ENCODE measurements around the gene CTNNAL1. TPM values are rescaled to one million over a fixed set of nuclear protein-coding genes. Genes with fewer than 3 reads are reported as not detected.

Gene CTNNAL1
- total and polyA plus RNA-seq, 3 donors from 2014 or later = 52.3 to 92.7 (median 86.4) TPM

DNA sequence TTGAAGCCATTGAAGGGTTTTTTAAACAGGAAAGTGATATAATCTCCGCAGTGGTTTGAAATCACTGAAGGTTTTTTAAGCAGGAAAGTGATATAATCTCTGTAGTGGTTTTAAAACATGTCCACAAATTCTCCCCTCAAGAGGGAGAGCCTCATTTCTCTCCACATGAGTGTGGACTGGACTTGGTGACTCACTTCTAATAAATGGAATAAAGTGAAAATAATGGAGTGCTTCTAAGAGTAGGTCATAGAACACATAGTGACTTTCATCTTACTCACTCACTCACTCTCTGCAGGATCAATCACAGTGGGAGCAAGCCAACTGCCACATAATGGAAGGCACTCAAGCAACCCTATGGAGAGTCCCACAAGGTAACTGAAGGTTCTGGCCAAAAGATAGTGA, 12.0 kb downstream of the CTNNAL1 start:
- WGBS, 2 donors = 88 to 90% methylated on average over 1 of the region's 1 CpG
- Histone ChIP-seq H3K36me3 (ENCODE audit: low read depth, missing control alignments) (no peaks in the 10 kb centered on the region), H3K4me1 (peaks cover 4% of the 10 kb centered on the region), H3K4me3 (no peak overlapping the region), H3K9me3 (no peaks in the 10 kb centered on the region), H3K27me3 (no peaks in the 10 kb centered on the region), H3K27ac (no peak overlapping the region)
- no peak for DNase-seq
- TF ChIP-seq POLR2A (IDR thresholded peaks at IDR 0.05) = no peak
- TF ChIP-seq, protein P1, sequence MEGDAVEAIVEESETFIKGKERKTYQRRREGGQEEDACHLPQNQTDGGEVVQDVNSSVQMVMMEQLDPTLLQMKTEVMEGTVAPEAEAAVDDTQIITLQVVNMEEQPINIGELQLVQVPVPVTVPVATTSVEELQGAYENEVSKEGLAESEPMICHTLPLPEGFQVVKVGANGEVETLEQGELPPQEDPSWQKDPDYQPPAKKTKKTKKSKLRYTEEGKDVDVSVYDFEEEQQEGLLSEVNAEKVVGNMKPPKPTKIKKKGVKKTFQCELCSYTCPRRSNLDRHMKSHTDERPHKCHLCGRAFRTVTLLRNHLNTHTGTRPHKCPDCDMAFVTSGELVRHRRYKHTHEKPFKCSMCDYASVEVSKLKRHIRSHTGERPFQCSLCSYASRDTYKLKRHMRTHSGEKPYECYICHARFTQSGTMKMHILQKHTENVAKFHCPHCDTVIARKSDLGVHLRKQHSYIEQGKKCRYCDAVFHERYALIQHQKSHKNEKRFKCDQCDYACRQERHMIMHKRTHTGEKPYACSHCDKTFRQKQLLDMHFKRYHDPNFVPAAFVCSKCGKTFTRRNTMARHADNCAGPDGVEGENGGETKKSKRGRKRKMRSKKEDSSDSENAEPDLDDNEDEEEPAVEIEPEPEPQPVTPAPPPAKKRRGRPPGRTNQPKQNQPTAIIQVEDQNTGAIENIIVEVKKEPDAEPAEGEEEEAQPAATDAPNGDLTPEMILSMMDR (IDR thresholded peaks at IDR 0.05) = no peak
- intact Hi-C loops (cut with DNase I; ENCODE audit: low total_unique reads) = no loop called here

DNA sequence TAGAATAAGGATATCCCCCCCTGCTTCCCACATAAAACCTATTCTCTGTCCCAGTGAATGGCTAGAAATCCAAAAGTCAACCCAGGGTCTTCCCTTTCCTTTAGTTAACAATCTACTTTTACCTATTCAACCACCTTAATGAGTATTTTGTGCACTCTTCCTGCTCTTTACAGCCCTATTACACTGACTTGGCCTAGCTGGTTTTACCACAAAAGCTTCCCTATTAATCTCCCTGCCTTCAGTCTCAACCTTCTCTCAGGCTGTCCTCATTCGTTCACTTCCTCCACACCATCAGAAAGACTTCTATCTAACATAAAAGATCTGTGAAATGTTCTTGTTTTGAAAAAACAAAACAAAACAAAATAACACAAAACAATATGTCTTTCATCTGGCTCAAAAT, 16.2 kb downstream of the CTNNAL1 start:
- no peak for DNase-seq
- intact Hi-C loops (cut with DNase I; ENCODE audit: low total_unique reads) = no loop called here
- WGBS, 2 donors = 64 to 78% methylated on average over 1 of the region's 1 CpG

DNA sequence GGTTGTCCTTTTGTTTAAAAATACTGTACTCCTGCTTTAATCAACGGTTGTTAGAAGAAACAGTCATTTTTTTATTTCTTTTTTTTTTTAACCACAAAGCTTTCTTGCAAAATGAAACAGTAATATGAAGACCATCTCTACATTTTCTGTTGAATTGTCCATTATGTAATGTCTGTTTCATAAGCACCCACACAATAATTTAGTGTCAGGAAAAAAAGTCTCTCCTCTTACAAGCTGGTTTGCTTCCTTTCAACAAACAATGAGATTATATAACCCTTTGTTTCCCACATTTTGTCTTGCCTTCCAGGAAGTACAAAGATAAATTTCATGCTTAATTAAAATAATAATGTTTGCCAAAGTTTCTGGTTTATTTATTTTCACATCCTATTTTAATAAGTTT, 16.7 kb downstream of the CTNNAL1 start:
- intact Hi-C loops (cut with DNase I; ENCODE audit: low total_unique reads) = no loop called here
- DNase-seq = no peak
- Histone ChIP-seq H3K36me3 (ENCODE audit: low read depth, missing control alignments) (no peaks in the 10 kb centered on the region), H3K27me3 (no peaks in the 10 kb centered on the region), H3K4me1 (peaks cover 8% of the 10 kb centered on the region), H3K27ac (no peak overlapping the region), H3K9me3 (no peaks in the 10 kb centered on the region), H3K4me3 (no peak overlapping the region)
- 31 to 48% methylated on average over 1 of the region's 1 CpG for WGBS, 2 donors
- TF ChIP-seq, protein P1 (IDR thresholded peaks at IDR 0.05) = no peak
- TF ChIP-seq POLR2A (IDR thresholded peaks at IDR 0.05) = no peak

More for the DNA sequence above, 16.2 kb downstream of the CTNNAL1 start:
- Histone ChIP-seq H3K27ac (no peak overlapping the region), H3K4me3 (no peak overlapping the region), H3K36me3 (ENCODE audit: low read depth, missing control alignments) (no peaks in the 10 kb centered on the region), H3K9me3 (no peaks in the 10 kb centered on the region), H3K27me3 (no peaks in the 10 kb centered on the region), H3K4me1 (peaks cover 8% of the 10 kb centered on the region)
- TF ChIP-seq, protein P1 (IDR thresholded peaks at IDR 0.05) = no peak
- TF ChIP-seq POLR2A (IDR thresholded peaks at IDR 0.05) = no peak

GRCh38 chr9:108994695-108995094, 18.6 kb downstream of the CTNNAL1 start:
- H3K27ac ChIP-seq = peak overlapping the region in 1 of 2 donors; percentile 13
- intact Hi-C loops (cut with DNase I; ENCODE audit: low total_unique reads) = no loop called here
- no peak for TF ChIP-seq POLR2A (IDR thresholded peaks at IDR 0.05)
- TF ChIP-seq, protein P1 (IDR thresholded peaks at IDR 0.05) = no peak
- H3K36me3 ChIP-seq (ENCODE audit: low read depth, missing control alignments) = no peaks in the 10 kb centered on the region
- no peak for DNase-seq
- WGBS, 2 donors = 58 to 62% methylated on average over 2 of the region's 2 CpGs
- H3K4me3 ChIP-seq = no peak overlapping the region
- peaks cover 8% of the 10 kb centered on the region for H3K4me1 ChIP-seq
- no peaks in the 10 kb centered on the region for H3K9me3 ChIP-seq
- H3K27me3 ChIP-seq = no peaks in the 10 kb centered on the region

GRCh38 chr9:108991479-108991878, 21.8 kb downstream of the CTNNAL1 start:
- TF ChIP-seq, protein P1 (IDR thresholded peaks at IDR 0.05) = no peak
- TF ChIP-seq POLR2A (IDR thresholded peaks at IDR 0.05) = no peak
- Histone ChIP-seq H3K27ac (no peak overlapping the region), H3K9me3 (no peaks in the 10 kb centered on the region), H3K27me3 (no peaks in the 10 kb centered on the region), H3K4me1 (peaks cover 4% of the 10 kb centered on the region), H3K36me3 (ENCODE audit: low read depth, missing control alignments) (no peaks in the 10 kb centered on the region), H3K4me3 (no peak overlapping the region)
- WGBS, 2 donors = 36 to 44% methylated on average over 5 of the region's 5 CpGs
- intact Hi-C loops (cut with DNase I; ENCODE audit: low total_unique reads) = no loop called here
- DNase-seq = no peak

Measured in testis (tissue), 3 donors.